ENCODE data around the gene EXD1. TPM values are rescaled to one million over a fixed set of nuclear protein-coding genes. Genes with fewer than 3 reads are reported as not detected.

Gene EXD1
- total and polyA plus RNA-seq, 2 of the 13 experiments (the other 11 are each of a cell fraction or from before 2014, with no cell fraction given), result not detected

GRCh38 chr15:41256577-41257038 is 26.1 kb upstream of the EXD1 start (continued):
- no peak for TF ChIP-seq ZNF253 (CRISPR knock-in tag; IDR thresholded peaks at IDR 0.05; ENCODE audit: borderline replicate concordance)
- no peak for TF ChIP-seq CBX5 (CRISPR knock-in tag; IDR thresholded peaks at IDR 0.05; ENCODE audit: borderline replicate concordance)
- TF ChIP-seq HIVEP1 (CRISPR knock-in tag; IDR thresholded peaks at IDR 0.05), result no peak
- TF ChIP-seq KAT7 (CRISPR knock-in tag; IDR thresholded peaks at IDR 0.05; ENCODE audit: borderline replicate concordance), result no peak
- TF ChIP-seq RARA (CRISPR knock-in tag; IDR thresholded peaks at IDR 0.05), result peak; percentile 42; the same call in 1 of the 2 replicates
- TF ChIP-seq CEBPB (IDR thresholded peaks at IDR 0.05; ENCODE audit: borderline replicate concordance, low read depth, low read length), result peak; percentile 96
- no peak for TF ChIP-seq BHLHE40 (IDR thresholded peaks at IDR 0.05; ENCODE audit: low read length)
- 0 out of 2 replicates have a peak, but pooled peaks have one; percentile 15 for TF ChIP-seq HDAC1 (CRISPR knock-in tag; IDR thresholded peaks at IDR 0.05)
- no peak for TF ChIP-seq SOX13 (IDR thresholded peaks at IDR 0.05)
- peak in 1 of 2 experiments; percentile 48; a peak in 2 of 4 replicates for TF ChIP-seq SOX13 (CRISPR knock-in tag; conservative IDR thresholded peaks at IDR 0.05 in 1 of 2, IDR thresholded peaks at IDR 0.05 in 1 of 2)
- TF ChIP-seq PPARG (CRISPR knock-in tag; conservative IDR thresholded peaks at IDR 0.05), result peak; percentile 97
- no peak for TF ChIP-seq RFXANK (CRISPR knock-in tag; IDR thresholded peaks at IDR 0.05)
- TF ChIP-seq ZBTB49 (CRISPR knock-in tag; IDR thresholded peaks at IDR 0.05; ENCODE audit: borderline replicate concordance), result no peak
- TF ChIP-seq PAX8 (CRISPR knock-in tag; IDR thresholded peaks at IDR 0.05; ENCODE audit: borderline replicate concordance), result no peak
- no peak for TF ChIP-seq TOPORS (CRISPR knock-in tag; IDR thresholded peaks at IDR 0.05)
- peak; percentile 64 for TF ChIP-seq RXRB (CRISPR knock-in tag; IDR thresholded peaks at IDR 0.05; ENCODE audit: borderline replicate concordance)
- no peak for TF ChIP-seq YEATS2 (CRISPR knock-in tag; IDR thresholded peaks at IDR 0.05; ENCODE audit: borderline replicate concordance)
- TF ChIP-seq ZNF292 (CRISPR knock-in tag; IDR thresholded peaks at IDR 0.05; ENCODE audit: borderline replicate concordance, low read depth), result no peak
- peak; percentile 78 for TF ChIP-seq GATAD2A (CRISPR knock-in tag; IDR thresholded peaks at IDR 0.05)
- TF ChIP-seq TP53 (CRISPR knock-in tag; conservative IDR thresholded peaks at IDR 0.05), result no peak
- 0 out of 2 replicates have a peak, but pooled peaks have one; percentile 40 for TF ChIP-seq POGK (CRISPR knock-in tag; conservative IDR thresholded peaks at IDR 0.05)
- TF ChIP-seq NR2F6 (IDR thresholded peaks at IDR 0.05), result peak; percentile 55
- TF ChIP-seq NR2F6 (CRISPR knock-in tag; IDR thresholded peaks at IDR 0.05), result peak; percentile 60; the same call in 1 of the 2 replicates

All from HepG2 (cell line).